A673 (cell line): ENCODE data around the gene NKPD1.

Experiments used
- EZH2 ChIP-seq: fragments of 200-600 bp; sonication (generic); IDR thresholded peaks from 2 replicates; pipeline ENCODE4 v1.6.1; 2017; ENCODE audit warnings: borderline replicate concordance, low read depth, mild to moderate bottlenecking, mixed read lengths, antibody characterized with exemption, low read length; ENCODE audit not compliant: poor library complexity, severe bottlenecking
- TF ChIP-seq, protein P1 (sequence below): fragments of 300-800, 200-600 bp; sonication (generic); conservative IDR thresholded peaks from 2 replicates; pipeline ENCODE4 v1.5.1; 2017; ENCODE audit warnings: low read depth, mild to moderate bottlenecking, antibody characterized with exemption, low read length, moderate library complexity, mixed read lengths

DNA sequence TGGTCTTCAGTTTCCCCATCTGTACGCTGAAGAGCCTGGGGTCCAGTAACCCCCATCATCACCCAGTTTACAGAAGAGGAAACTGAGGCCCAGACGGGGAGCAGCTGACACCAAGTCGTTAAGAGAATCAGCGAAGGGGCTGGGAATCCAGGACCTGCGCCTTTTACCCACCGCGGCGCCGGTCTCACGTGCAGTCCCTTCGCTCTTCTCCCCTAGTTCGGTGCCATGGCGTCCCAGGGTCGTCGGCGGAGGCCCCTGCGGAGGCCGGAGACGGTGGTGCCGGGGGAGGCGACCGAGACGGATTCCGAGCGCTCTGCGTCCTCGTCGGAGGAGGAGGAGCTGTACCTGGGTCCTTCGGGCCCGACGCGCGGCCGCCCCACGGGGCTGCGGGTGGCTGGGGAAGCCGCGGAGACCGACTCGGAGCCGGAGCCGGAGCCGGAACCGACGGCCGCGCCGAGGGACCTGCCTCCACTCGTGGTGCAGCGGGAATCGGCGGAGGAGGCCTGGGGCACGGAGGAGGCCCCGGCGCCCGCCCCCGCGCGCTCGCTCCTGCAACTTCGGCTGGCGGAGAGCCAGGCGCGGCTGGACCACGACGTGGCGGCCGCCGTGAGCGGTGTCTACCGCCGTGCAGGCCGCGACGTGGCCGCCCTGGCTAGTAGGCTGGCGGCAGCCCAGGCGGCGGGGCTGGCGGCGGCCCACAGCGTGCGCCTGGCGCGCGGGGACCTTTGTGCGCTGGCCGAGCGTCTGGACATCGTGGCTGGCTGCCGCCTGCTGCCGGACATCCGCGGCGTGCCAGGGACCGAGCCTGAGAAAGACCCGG lies 18.5 kb upstream of the NKPD1 start:
- TF ChIP-seq, protein P1, sequence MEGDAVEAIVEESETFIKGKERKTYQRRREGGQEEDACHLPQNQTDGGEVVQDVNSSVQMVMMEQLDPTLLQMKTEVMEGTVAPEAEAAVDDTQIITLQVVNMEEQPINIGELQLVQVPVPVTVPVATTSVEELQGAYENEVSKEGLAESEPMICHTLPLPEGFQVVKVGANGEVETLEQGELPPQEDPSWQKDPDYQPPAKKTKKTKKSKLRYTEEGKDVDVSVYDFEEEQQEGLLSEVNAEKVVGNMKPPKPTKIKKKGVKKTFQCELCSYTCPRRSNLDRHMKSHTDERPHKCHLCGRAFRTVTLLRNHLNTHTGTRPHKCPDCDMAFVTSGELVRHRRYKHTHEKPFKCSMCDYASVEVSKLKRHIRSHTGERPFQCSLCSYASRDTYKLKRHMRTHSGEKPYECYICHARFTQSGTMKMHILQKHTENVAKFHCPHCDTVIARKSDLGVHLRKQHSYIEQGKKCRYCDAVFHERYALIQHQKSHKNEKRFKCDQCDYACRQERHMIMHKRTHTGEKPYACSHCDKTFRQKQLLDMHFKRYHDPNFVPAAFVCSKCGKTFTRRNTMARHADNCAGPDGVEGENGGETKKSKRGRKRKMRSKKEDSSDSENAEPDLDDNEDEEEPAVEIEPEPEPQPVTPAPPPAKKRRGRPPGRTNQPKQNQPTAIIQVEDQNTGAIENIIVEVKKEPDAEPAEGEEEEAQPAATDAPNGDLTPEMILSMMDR = no peak
- no peak for TF ChIP-seq EZH2
